Mucosa of descending colon (tissue), 3 donors: ENCODE measurements around the gene PROSER1. TPM values are rescaled to one million over a fixed set of nuclear protein-coding genes. Genes with fewer than 3 reads are reported as not detected.

Experiments
- ATAC-seq: fragments of 200-7000 bp; cut with Tn5 transposase; one replicate; pipeline ENCODE4 v1.9.1; 2020; ENCODE audit warnings: mild to moderate bottlenecking, moderate library complexity
- DNase-seq, 3 donors: peaks; one replicate each; pipeline ENCODE4 v3.0.0-alpha.2; 2020
- H3K36me3 ChIP-seq: fragments of 200-600 bp; one replicate; pipeline ENCODE4 v1.8.0; 2021; ENCODE audit warnings: low read depth, mild to moderate bottlenecking
- H3K4me1 ChIP-seq: fragments of 200-600 bp; one replicate; pipeline ENCODE4 v1.8.0; 2021; ENCODE audit warnings: low read depth, mild to moderate bottlenecking
- H3K4me3 ChIP-seq: fragments of 200-600 bp; one replicate; pipeline ENCODE4 v1.8.0; 2021; ENCODE audit warnings: mild to moderate bottlenecking
- H3K9me3 ChIP-seq: fragments of 200-600 bp; one replicate; pipeline ENCODE4 v1.8.0; 2021; ENCODE audit warnings: mild to moderate bottlenecking
- intact Hi-C, 2 donors: fragments of 100-400 bp; cut with DNase I in 1 of 2; cut with micrococcal nuclease in 1 of 2; formaldehyde crosslinking; loops; one replicate each; pipeline versions ENCODE4 v1.11.0 to v1.11.1; 2022; cut with DNase I, micrococcal nuclease
- total RNA-seq, 3 donors: library from RNA; stranded (reverse); fragmentation: NEBNext Ultra II Directional in 2 of 3; extraction: Animal tissue kit (Norgen Biotek cat#: 25700) in 2 of 3; gene quantifications; one replicate each; pipeline versions ENCODE4 v1.2.1 to v1.2.4, GENCODE V29; 2021 to 2023
- TF ChIP-seq, protein P1 (sequence below): fragments of 200-600 bp; IDR thresholded peaks from one replicate; pipeline ENCODE4 v1.8.0; 2022; ENCODE audit warnings: antibody characterized with exemption, mild to moderate bottlenecking
- donor health status: DM: no; HTN: no; CAD: no; lungs with moderate emphysema.
- donor health status: DM: no; HTN: no; CAD: no.
- donor health status: DM: no; HTN: yes; CAD: no.

PROSER1 gene
- total RNA-seq, 3 donors from 2014 or later = 37.4 to 45.0 (median 43.3) TPM

DNA sequence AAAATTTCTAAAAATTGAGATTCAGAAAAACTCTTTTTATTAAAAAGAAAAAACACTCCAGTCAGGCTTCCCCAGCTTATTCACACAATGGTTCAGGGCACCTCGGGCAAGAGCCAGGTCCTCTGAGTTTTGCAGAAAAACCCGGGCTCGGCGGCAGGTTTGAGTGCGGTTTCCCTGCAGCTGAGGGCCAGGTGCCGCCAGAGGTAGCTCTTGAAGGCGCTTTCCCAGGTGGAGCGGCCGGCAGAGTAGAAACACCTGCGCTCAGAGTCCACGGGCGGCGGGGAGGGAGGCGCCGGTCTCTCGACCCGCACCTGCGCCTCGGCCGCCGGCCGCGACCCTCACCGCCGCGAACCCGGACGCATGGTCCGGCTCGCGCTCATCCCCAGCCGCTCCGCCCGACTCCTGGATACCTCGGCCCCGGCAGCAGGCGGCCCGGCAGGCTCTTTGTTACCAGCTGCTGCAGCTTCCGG lies 444 bp downstream of the PROSER1 start:
- ATAC-seq = peak; percentile 70
- intact Hi-C loops = no loop called here

DNA sequence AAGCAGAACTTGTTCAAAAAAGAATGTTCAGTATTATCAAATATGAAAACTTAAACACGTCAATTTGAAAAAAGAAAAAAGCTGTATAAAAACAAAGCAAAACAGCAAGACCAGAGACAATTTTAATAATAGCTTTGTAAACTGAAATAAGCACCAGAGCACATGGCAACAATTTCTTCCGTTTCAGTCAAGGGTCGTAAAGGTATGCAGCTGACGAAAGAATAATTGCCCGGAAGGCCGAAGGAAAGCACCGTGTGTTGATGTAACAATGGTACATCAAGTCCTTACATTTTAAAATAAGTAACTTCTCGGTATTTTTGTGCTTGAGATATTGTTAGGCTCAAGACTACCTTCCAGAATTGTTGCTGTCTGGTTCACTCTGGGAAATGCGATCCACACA lies 1.7 kb downstream of the PROSER1 start:
- H3K9me3 ChIP-seq = no peaks in the 10 kb centered on the region
- intact Hi-C loops = no loop called here
- H3K4me1 ChIP-seq = peaks cover 21% of the 10 kb centered on the region
- no peak overlapping the region for H3K4me3 ChIP-seq
- DNase-seq (peak in 1 of 3 donors; percentile 33), ATAC-seq (no peak)
- TF ChIP-seq, protein P1, sequence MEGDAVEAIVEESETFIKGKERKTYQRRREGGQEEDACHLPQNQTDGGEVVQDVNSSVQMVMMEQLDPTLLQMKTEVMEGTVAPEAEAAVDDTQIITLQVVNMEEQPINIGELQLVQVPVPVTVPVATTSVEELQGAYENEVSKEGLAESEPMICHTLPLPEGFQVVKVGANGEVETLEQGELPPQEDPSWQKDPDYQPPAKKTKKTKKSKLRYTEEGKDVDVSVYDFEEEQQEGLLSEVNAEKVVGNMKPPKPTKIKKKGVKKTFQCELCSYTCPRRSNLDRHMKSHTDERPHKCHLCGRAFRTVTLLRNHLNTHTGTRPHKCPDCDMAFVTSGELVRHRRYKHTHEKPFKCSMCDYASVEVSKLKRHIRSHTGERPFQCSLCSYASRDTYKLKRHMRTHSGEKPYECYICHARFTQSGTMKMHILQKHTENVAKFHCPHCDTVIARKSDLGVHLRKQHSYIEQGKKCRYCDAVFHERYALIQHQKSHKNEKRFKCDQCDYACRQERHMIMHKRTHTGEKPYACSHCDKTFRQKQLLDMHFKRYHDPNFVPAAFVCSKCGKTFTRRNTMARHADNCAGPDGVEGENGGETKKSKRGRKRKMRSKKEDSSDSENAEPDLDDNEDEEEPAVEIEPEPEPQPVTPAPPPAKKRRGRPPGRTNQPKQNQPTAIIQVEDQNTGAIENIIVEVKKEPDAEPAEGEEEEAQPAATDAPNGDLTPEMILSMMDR = no peak
- no peaks in the 10 kb centered on the region for H3K36me3 ChIP-seq

More for the DNA sequence above, 444 bp downstream of the PROSER1 start:
- H3K9me3 ChIP-seq = no peaks in the 10 kb centered on the region
- H3K36me3 ChIP-seq = no peaks in the 10 kb centered on the region
- no peak for DNase-seq
- H3K4me1 ChIP-seq = peaks cover 21% of the 10 kb centered on the region
- peak overlapping the region; percentile 81 for H3K4me3 ChIP-seq
- TF ChIP-seq, protein P1 = no peak

DNA sequence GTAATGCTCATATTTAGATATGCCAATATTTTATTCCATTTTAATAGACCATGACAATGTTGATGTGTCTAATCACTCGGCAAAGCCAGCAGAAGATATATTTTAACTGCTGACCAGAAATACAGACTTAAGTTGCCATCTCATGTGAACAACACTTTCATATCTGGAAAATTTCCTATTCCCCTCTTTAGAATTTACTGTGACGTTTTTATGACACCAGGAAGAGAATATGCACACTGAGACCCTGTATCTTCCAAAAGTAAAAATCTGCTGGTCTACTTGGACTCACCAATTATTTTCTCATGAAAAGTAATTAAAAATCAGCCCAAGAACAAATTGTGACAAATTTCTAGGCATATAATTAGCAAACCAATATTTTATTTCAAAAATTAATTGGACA lies 2.1 kb downstream of the PROSER1 start:
- intact Hi-C loops = no loop called here
- ATAC-seq = no peak
- Histone ChIP-seq H3K36me3 (no peaks in the 10 kb centered on the region), H3K4me1 (peaks cover 21% of the 10 kb centered on the region), H3K9me3 (no peaks in the 10 kb centered on the region), H3K4me3 (no peak overlapping the region)
- TF ChIP-seq, protein P1 = no peak
- DNase-seq = no peak

DNA sequence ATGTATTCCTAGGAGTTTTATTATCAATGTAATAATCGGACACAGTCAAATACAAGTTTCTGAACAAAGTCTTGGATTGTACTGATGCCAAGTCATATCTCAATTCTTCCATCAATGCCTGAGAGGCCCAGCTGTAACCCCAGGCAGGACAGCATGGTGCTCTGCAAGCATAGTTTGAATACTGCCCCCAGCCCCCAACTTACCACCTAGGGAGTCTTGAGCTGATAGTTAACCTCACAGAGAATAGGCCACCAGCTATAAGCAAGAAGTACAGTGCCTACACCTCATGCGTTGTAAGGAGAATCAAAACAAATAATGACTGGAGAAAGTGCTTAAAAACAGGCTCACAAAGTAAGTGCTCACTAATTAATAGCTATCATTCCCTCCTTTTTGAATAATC lies 2.7 kb downstream of the PROSER1 start:
- H3K4me3 ChIP-seq = no peak overlapping the region
- intact Hi-C loops = no loop called here
- no peaks in the 10 kb centered on the region for H3K9me3 ChIP-seq
- ATAC-seq = no peak
- H3K36me3 ChIP-seq = no peaks in the 10 kb centered on the region
- peaks cover 21% of the 10 kb centered on the region for H3K4me1 ChIP-seq
- TF ChIP-seq, protein P1 = no peak
- no peak for DNase-seq

DNA sequence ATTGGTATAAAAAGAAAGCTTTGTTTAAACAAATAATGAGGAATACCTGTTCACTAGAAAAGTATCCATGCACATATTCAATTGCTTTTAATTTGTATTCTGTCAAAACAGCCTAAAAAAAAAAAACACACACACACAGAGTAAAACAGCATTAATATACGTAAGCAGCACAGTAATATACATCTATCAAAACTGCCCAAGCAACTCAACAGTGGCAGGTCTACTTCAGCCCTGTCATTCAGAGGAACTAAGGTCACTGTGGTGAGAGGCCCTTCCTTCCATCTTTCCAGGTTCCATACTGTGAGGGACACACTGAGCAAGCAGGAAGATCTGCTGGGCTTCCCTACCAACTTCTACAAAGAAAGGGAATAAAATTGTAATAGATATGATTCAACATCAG lies 3.8 kb downstream of the PROSER1 start:
- no peak for ATAC-seq
- intact Hi-C loops = no loop called here
- DNase-seq = no peak
- no peaks in the 10 kb centered on the region for H3K36me3 ChIP-seq
- TF ChIP-seq, protein P1 = no peak
- no peaks in the 10 kb centered on the region for H3K9me3 ChIP-seq
- peaks cover 18% of the 10 kb centered on the region for H3K4me1 ChIP-seq
- H3K4me3 ChIP-seq = no peak overlapping the region

DNA sequence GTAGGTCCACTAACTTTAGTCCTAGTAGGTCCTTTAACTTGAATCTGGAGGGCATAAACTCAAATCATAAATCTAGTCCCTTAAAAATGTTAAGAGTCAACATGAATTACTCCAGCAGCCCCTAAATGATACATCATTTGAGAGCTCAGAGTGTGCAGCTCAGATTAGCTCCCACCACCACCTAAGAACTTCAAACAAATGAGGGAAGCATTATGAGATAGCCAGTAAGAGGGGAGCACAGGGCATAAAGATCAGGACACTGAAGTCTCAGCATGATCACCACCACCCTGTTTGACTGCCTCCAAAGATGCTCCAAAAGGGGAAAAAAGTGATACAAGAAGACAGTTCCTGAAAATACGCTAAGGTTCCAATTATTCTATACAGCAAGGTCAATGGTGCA lies 5.7 kb downstream of the PROSER1 start:
- TF ChIP-seq, protein P1 = no peak
- H3K4me1 ChIP-seq = peaks cover 13% of the 10 kb centered on the region
- no peak for ATAC-seq
- no peaks in the 10 kb centered on the region for H3K36me3 ChIP-seq
- DNase-seq = no peak
- intact Hi-C loops = no loop called here
- no peak overlapping the region for H3K4me3 ChIP-seq
- no peaks in the 10 kb centered on the region for H3K9me3 ChIP-seq
